ENCODE data around the gene GNB3.

Gene GNB3

DNA sequence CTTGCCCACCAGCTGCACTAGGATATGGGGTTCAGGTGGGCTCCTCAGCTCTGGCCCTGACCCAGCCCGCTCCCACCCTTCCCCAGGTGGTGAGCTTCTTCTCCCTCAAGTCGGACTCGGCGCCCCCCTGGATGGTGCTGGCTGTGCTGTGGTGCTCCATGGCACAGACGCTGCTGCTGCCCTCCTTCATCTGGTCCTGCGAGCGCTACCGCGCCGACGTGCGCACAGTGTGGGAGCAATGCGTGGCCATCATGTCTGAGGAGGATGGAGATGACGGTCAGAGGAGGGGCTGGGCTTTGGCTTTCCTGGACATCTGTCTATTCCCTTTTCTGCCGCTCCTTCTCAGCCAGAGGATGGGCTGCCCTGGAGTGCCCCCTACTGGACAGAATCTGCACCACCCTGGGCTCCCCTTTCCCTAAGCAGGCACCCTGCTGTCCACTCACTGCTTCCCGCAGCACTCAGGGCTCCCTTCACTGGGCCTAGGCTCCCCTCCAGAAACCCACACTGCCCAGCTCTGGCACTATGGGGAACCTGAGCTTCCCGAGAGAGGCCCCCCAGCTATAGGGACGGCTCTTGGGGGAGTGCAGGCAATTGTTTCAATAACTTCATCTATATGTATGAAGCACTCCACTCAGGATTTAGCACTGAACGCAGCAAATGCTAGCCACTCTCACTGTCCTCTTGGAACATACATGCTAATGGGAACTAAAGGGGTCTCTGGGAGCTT lies 15.2 kb upstream of the GNB3 start:
- TF ChIP-seq, protein P1, sequence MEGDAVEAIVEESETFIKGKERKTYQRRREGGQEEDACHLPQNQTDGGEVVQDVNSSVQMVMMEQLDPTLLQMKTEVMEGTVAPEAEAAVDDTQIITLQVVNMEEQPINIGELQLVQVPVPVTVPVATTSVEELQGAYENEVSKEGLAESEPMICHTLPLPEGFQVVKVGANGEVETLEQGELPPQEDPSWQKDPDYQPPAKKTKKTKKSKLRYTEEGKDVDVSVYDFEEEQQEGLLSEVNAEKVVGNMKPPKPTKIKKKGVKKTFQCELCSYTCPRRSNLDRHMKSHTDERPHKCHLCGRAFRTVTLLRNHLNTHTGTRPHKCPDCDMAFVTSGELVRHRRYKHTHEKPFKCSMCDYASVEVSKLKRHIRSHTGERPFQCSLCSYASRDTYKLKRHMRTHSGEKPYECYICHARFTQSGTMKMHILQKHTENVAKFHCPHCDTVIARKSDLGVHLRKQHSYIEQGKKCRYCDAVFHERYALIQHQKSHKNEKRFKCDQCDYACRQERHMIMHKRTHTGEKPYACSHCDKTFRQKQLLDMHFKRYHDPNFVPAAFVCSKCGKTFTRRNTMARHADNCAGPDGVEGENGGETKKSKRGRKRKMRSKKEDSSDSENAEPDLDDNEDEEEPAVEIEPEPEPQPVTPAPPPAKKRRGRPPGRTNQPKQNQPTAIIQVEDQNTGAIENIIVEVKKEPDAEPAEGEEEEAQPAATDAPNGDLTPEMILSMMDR (IDR thresholded peaks at IDR 0.05; ENCODE audit: low read depth, low read length): peak; percentile 96
- H3K27me3 ChIP-seq: no peaks in the 10 kb centered on the region

DNA sequence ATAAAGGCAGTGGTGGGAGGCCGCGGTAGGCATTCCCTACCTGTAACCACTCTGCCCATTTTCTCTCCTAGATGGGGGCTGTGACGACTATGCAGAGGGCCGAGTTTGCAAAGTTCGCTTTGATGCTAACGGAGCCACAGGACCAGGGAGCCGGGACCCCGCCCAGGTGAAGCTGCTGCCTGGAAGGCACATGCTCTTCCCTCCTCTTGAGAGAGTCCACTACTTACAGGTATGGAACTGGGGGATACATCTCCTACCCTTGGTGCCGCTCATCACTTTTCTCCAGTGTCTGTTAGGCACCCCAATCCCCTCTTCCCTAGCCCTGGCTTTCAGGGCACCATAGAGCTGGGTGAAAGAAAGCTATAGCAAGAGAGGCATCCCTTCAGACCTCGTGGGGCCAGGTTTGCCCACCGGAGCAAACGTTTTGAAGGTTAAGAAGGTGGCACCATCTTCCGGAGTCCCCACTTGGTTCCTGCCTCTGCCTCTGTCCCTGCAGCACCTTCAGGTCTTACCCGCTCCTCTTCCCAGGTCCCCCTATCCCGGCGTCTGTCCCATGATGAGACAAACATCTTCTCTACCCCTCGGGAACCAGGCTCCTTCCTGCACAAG lies 14.5 kb upstream of the GNB3 start:
- H3K9me3 ChIP-seq: no peaks in the 10 kb centered on the region
- peaks cover 16% of the 10 kb centered on the region for H3K36me3 ChIP-seq
- TF ChIP-seq, protein P1 (IDR thresholded peaks at IDR 0.05; ENCODE audit: low read depth, low read length): no peak
- H3K27me3 ChIP-seq: no peaks in the 10 kb centered on the region
- DNase-seq: no peak
- no peak overlapping the region for H3K4me3 ChIP-seq (ENCODE audit: low read depth, low read length)
- peaks cover 10% of the 10 kb centered on the region for H3K4me1 ChIP-seq

More for the DNA sequence above, 15.2 kb upstream of the GNB3 start:
- Histone ChIP-seq H3K4me3 (ENCODE audit: low read depth, low read length) (peak overlapping the region; percentile 23; the same call in 1 of the 2 replicates), H3K9me3 (no peaks in the 10 kb centered on the region), H3K36me3 (peaks cover 9% of the 10 kb centered on the region), H3K4me1 (peaks cover 16% of the 10 kb centered on the region)
- DNase-seq: peak; percentile 89

DNA sequence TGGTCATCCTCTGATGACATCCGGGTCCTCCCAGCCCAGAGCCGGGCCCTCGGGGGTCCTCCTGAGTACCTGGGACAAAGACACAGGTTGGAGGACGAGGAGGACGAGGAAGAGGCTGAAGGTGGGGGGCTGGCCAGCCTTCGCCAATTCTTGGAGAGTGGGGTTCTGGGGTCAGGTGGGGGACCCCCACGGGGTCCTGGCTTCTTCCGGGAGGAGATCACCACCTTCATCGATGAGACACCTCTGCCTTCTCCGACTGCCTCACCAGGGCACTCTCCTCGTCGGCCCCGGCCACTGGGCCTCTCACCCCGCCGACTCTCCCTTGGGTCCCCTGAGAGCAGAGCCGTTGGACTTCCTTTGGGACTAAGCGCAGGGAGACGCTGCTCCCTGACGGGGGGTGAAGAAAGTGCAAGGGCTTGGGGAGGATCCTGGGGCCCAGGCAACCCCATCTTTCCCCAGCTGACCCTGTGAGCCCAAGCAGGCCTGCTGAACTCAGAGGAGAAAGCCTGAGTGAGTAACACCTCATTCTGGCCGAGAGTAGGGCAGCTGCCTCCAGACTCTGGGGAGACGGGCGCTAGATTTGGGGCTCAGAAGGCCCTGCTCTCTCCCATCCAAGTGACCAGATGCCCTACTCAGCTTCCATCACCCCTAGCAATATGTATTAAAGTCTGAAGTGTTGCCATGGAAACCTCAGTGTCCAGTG lies 13.8 kb upstream of the GNB3 start:
- DNase-seq: no peak
- peaks cover 22% of the 10 kb centered on the region for H3K36me3 ChIP-seq
- H3K4me1 ChIP-seq: peaks cover 10% of the 10 kb centered on the region
- TF ChIP-seq, protein P1 (IDR thresholded peaks at IDR 0.05; ENCODE audit: low read depth, low read length): no peak
- no peak overlapping the region for H3K4me3 ChIP-seq (ENCODE audit: low read depth, low read length)
- H3K9me3 ChIP-seq: no peaks in the 10 kb centered on the region
- no peaks in the 10 kb centered on the region for H3K27me3 ChIP-seq

DNA sequence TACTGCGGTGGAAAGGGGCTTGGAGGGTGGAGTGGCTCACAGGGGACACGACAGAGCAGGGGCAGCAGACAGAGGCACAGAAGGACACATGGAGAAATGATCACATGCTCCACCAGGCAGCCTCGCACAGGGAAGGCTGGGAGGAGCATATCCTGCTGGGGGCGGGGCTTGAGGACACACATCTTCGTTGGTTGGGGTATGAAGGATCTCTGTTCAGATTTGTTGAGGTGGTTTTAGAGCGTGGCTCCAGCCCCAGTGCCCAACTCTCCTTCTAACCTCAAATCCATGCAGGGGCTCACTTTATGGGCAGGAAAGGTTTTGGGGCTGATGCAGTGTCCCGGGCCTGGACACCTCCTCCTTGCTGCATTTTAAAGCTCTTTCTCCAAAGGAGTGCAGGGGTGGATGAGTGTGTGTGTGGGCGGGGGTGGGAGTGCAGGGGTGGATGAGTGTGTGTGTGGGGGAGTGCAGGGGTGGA lies 13.3 kb upstream of the GNB3 start:
- TF ChIP-seq, protein P1 (IDR thresholded peaks at IDR 0.05; ENCODE audit: low read depth, low read length): no peak
- peak; percentile 96 for DNase-seq
- Histone ChIP-seq H3K9me3 (no peaks in the 10 kb centered on the region), H3K4me3 (ENCODE audit: low read depth, low read length) (peak overlapping the region; percentile 42), H3K36me3 (peaks cover 28% of the 10 kb centered on the region), H3K27me3 (no peaks in the 10 kb centered on the region), H3K4me1 (peaks cover 10% of the 10 kb centered on the region)

DNA sequence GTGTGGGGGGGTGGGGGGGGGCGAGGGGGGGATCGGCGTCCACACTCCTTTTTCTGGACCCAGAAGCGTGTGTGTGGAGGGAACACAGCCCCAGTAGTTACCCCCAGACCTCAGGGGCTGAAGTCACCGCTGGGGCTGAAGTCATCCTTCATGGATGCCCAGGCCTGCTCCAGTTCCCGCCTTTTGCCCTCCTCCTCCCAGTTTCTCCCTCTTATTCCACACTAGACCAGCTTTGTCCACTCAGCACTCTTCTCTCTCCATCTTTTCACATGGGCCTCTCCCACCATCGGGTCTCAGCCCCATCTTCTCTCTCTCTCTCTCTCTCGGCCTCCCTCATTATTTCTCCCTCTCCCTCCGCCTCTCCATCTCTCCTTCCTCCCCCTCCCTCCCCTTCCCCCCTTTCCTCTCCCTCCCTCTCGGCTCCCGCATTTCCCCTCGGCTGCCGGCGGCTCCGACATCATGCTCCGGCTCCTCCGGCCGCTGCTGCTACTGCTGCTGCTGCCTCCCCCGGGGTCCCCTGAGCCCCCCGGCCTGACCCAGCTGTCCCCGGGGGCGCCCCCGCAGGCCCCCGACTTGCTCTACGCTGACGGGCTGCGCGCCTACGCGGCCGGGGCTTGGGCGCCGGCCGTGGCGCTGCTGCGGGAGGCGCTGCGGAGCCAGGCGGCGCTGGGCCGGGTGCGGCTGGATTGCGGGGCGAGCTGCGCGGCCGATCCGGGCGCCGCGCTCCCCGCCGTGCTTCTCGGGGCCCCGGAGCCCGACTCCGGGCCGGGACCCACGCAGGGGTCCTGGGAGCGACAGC lies 12.5 kb upstream of the GNB3 start, which contains the start of gene P3H3:
Gene P3H3, plus strand, starts transcription at position 426 of the 799 bp plus-strand sequence. Its CDS starts 34 bp downstream, at position 460.
- TF ChIP-seq, protein P1 (IDR thresholded peaks at IDR 0.05; ENCODE audit: low read depth, low read length): no peak
- peak; percentile 73 for DNase-seq
- H3K36me3 ChIP-seq: peaks cover 33% of the 10 kb centered on the region
- H3K4me1 ChIP-seq: peaks cover 10% of the 10 kb centered on the region
- H3K27me3 ChIP-seq: no peaks in the 10 kb centered on the region
- H3K4me3 ChIP-seq (ENCODE audit: low read depth, low read length): peak within 1 kb of the TSS; percentile 98
- no peaks in the 10 kb centered on the region for H3K9me3 ChIP-seq

All from BE2C (cell line).